ENCODE measurements around the gene IGSF10. TPM values are rescaled to one million over a fixed set of nuclear protein-coding genes. Genes with fewer than 3 reads are reported as not detected.

The IGSF10 gene
- polyA plus RNA-seq, 4 donors, result 1.3 to 2.6 TPM; not detected in 2

DNA sequence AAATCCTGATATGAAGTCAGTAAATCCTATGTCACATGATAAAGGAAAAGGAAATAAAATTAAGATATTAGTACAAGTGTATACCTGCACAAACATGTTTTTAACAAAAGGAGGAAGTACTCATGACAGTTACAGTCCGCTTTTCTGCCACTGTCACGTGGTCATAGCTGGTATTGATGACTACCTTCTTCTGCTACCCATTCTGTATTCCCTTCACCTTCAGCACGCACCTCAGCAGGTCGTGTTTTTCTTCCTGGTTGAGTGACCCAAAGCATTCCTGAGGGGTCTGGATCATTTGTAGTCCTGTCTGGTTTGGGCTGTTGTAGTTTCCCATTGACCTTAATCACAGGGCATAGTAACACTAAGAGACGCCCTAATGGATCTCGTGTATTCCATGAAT is 41.1 kb downstream of the IGSF10 start:
- DNase-seq (no peak), FAIRE-seq (no peak)
- WGBS, 3 donors, result 76 to 85% (median 80%) methylated on average over 6 of the region's 6 CpGs
- H3K9me3 ChIP-seq (ENCODE audit: control insufficient read depth in 2 of 2, insufficient read depth in 1 of 2, low read depth in 1 of 2, low read length in 1 of 2), result no peaks in the 10 kb centered on the region
- H3K27me3 ChIP-seq (ENCODE audit: control insufficient read depth in 3 of 3, insufficient read depth in 3 of 3, low read length in 3 of 3), result no peaks in the 10 kb centered on the region
- no peak overlapping the region for H3K27ac ChIP-seq (ENCODE audit: low read depth in 1 of 3, low read length in 2 of 3)
- H3K36me3 ChIP-seq (ENCODE audit: control insufficient read depth in 3 of 3, insufficient read depth in 2 of 3, low read depth in 1 of 3, low read length in 3 of 3), result peaks cover 0 to 4% (median 0%) of the 10 kb centered on the region in 3 donors
- H3K4me1 ChIP-seq (ENCODE audit: control insufficient read depth in 3 of 3, insufficient read depth in 2 of 3, low read depth in 1 of 3, low read length in 2 of 3), result no peaks in the 10 kb centered on the region
- H3K4me3 ChIP-seq (ENCODE audit: low read depth in 1 of 3, low read length in 3 of 3), result no peak overlapping the region

DNA sequence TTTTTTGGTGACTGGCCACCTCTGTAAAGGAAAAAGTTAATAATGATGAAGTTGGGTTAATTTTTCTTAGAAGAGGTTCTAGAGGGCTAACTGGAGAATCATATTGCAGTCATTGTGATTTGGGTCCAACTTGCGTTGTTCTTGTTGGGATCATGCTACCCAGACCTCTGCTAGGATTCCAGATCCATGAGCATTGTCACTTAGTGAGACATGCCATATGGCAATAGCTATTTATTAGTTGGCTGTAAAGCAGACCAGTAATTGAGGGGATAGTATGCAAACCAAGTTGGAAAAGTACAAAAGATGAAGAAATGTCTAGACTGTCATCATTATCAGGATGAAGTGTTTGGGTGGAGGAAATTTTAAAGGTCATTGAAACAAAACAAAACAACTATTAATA is 45.6 kb downstream of the IGSF10 start:
- no peaks in the 10 kb centered on the region for H3K27me3 ChIP-seq (ENCODE audit: control insufficient read depth in 3 of 3, insufficient read depth in 3 of 3, low read length in 3 of 3)
- no peak for DNase-seq
- no peaks in the 10 kb centered on the region for H3K4me1 ChIP-seq (ENCODE audit: control insufficient read depth in 3 of 3, insufficient read depth in 2 of 3, low read depth in 1 of 3, low read length in 2 of 3)
- FAIRE-seq, result no peak
- WGBS, 3 donors, result 40 to 86% (median 42%) methylated on average over 1 of the region's 1 CpG
- H3K27ac ChIP-seq (ENCODE audit: low read depth in 1 of 3, low read length in 2 of 3), result no peak overlapping the region
- peaks cover 0 to 8% (median 0%) of the 10 kb centered on the region in 3 donors for H3K36me3 ChIP-seq (ENCODE audit: control insufficient read depth in 3 of 3, insufficient read depth in 2 of 3, low read depth in 1 of 3, low read length in 3 of 3)
- no peaks in the 10 kb centered on the region for H3K9me3 ChIP-seq (ENCODE audit: control insufficient read depth in 2 of 2, insufficient read depth in 1 of 2, low read depth in 1 of 2, low read length in 1 of 2)
- H3K4me3 ChIP-seq (ENCODE audit: low read depth in 1 of 3, low read length in 3 of 3), result no peak overlapping the region

DNA sequence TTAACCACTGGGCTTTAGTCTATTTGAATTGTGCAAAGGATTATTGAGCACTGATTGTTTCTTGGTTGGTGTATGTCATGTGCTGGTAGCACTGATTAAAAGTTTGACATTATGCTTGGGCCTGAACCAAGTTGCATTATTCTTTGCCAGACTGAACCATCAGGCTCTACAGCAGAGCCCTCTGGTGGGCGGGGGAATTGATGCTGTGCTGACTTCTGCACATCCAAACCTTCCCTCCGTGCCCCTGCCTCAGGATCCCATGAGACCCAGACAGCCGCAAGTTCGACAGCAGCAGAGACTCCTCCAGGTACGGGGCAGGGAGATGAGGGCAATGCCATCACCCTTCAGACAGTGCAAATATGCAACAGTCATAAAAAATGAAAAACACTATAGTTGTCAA is 47.9 kb downstream of the IGSF10 start:
- no peak overlapping the region for H3K4me3 ChIP-seq (ENCODE audit: low read depth in 1 of 3, low read length in 3 of 3)
- FAIRE-seq (no peak), DNase-seq (peak in 1 of 2 donors; percentile 3)
- WGBS, 3 donors, result 88 to 91% (median 89%) methylated on average over 5 of the region's 5 CpGs
- peaks cover 0 to 8% (median 0%) of the 10 kb centered on the region in 3 donors for H3K36me3 ChIP-seq (ENCODE audit: control insufficient read depth in 3 of 3, insufficient read depth in 2 of 3, low read depth in 1 of 3, low read length in 3 of 3)
- no peaks in the 10 kb centered on the region for H3K4me1 ChIP-seq (ENCODE audit: control insufficient read depth in 3 of 3, insufficient read depth in 2 of 3, low read depth in 1 of 3, low read length in 2 of 3)
- H3K9me3 ChIP-seq (ENCODE audit: control insufficient read depth in 2 of 2, insufficient read depth in 1 of 2, low read depth in 1 of 2, low read length in 1 of 2), result no peaks in the 10 kb centered on the region
- H3K27ac ChIP-seq (ENCODE audit: low read depth in 1 of 3, low read length in 2 of 3), result no peak overlapping the region
- no peaks in the 10 kb centered on the region for H3K27me3 ChIP-seq (ENCODE audit: control insufficient read depth in 3 of 3, insufficient read depth in 3 of 3, low read length in 3 of 3)

Other genes with a start within 250 kb of the IGSF10 start
- gene P2RY14, start 182.5 kb downstream of the IGSF10 start, polyA plus RNA-seq, result 1 to 10 TPM in 3 of 4 donors, not detected in 1; 1.1 to 5.5 (median 1.3) TPM
- gene GPR87, start 144.2 kb downstream of the IGSF10 start, polyA plus RNA-seq, result not detected
- 1 to 10 TPM in 2 of 4 donors, under 1 TPM in 1, not detected in 1; 0.63 to 4.8 (median 1.9) TPM for gene P2RY13, start 131.5 kb downstream of the IGSF10 start, polyA plus RNA-seq
- 1 to 10 TPM in 1 of 4 donors, under 1 TPM in 2, not detected in 1; 0.54 to 2.2 (median 0.75) TPM for gene P2RY12, start 76.3 kb downstream of the IGSF10 start, polyA plus RNA-seq